HCT116 (cell line): ENCODE data around the gene MYO1G. TPM values are rescaled to one million over a fixed set of nuclear protein-coding genes. Genes with fewer than 3 reads are reported as not detected.

Experiments used
- ATAC-seq: fragments of 200-7000 bp; cut with Tn5 transposase; 2 replicates; pipeline ENCODE4 v1.9.1; 2020; ENCODE audit warnings: mild to moderate bottlenecking, moderate library complexity
- BruUV-seq: library from RNA; stranded (reverse); fragments of 400-500 nt; replicated peaks from 2 replicates; lab custom pipeline; 2021; lab: Mats Ljungman, UMichigan
- CTCF ChIA-PET: fragments of 300-600 bp; sonication (Branson Sonifier 250); formaldehyde crosslinking; loops from one replicate; lab custom pipeline; 2021; ENCODE audit warnings: antibody characterized with exemption; lab: Charles Lee
- POLR2A ChIA-PET: fragments of 300-600, 350-600 bp; sonication (Branson Sonifier 250); formaldehyde crosslinking; loops from one replicate; lab custom pipeline; 2021; ENCODE audit warnings: antibody characterized with exemption; lab: Charles Lee
- RAD21 ChIA-PET, 2 experiments: fragments of 300-600 bp; sonication (Branson Sonifier 250); formaldehyde crosslinking; loops; one replicate each; lab custom pipeline; 2023; ENCODE audit warnings: low total read pairs in 2 of 2; ENCODE audit not compliant: uncharacterized antibody in 2 of 2, unreplicated experiment in 2 of 2, low non-redundant PET in 1 of 2; lab: Charles Lee
- DNase-seq: peaks from one replicate; pipeline ENCODE4 v3.0.0-alpha.2; 2010; ENCODE audit warnings: low read depth, low spot score
- H2AFZ ChIP-seq: fragments of 200-600 bp; shearing (Covaris generic), sonication (generic); 2 replicates; pipeline ENCODE4 v1.6.1; 2017; ENCODE audit warnings: low read depth, mixed run types, mixed read lengths, antibody characterized with exemption, low read length; ENCODE audit not compliant: poor library complexity, severe bottlenecking
- H3K27ac ChIP-seq: 2 replicates; pipeline ENCODE4 v1.5.1; 2012; ENCODE audit warnings: low read depth, low read length
- H3K27me3 ChIP-seq: fragments of 200-600 bp; sonication (generic); 2 replicates; pipeline ENCODE4 v1.6.1; 2016; ENCODE audit warnings: mixed run types, low read length, mixed read lengths; ENCODE audit not compliant: insufficient read depth
- H3K36me3 ChIP-seq, 2 experiments: fragments of 200-500 bp in 1 of 2; fragments of 200-600 bp in 1 of 2; sonication (Bioruptor generic) in 1 of 2; sonication (generic) in 1 of 2; 2 replicates each; pipeline versions ENCODE4 v1.5.1 to v1.6.1; 2014 to 2016; ENCODE audit warnings: low read length in 2 of 2, inconsistent platforms in 1 of 2, mixed read lengths in 1 of 2, mixed run types in 1 of 2; ENCODE audit not compliant: insufficient read depth in 2 of 2, control insufficient read depth in 1 of 2
- H3K4me1 ChIP-seq, 2 experiments: fragments of 200-600 bp in 1 of 2; sonication (generic) in 1 of 2; 2 replicates each; pipeline versions ENCODE4 v1.5.1 to v1.6.1; 2012 to 2017; ENCODE audit warnings: low read length in 2 of 2, inconsistent platforms in 1 of 2, mild to moderate bottlenecking in 1 of 2, mixed read lengths in 1 of 2, mixed run types in 1 of 2, moderate library complexity in 1 of 2; ENCODE audit not compliant: insufficient read depth in 2 of 2, control insufficient read depth in 1 of 2
- H3K4me2 ChIP-seq: fragments of 200-600 bp; sonication (generic); 2 replicates; pipeline ENCODE4 v1.6.1; 2017; ENCODE audit warnings: mixed run types, low read length, mixed read lengths
- H3K4me3 ChIP-seq, 2 experiments: fragments of 200-600 bp in 1 of 2; sonication (generic) in 1 of 2; replicated peaks in 1 of 2; 2 replicates each; pipeline ENCODE4 v1.5.1; 2011 to 2016; ENCODE audit warnings: low read length in 2 of 2, control low read depth in 1 of 2, low read depth in 1 of 2, mild to moderate bottlenecking in 1 of 2, mixed read lengths in 1 of 2, mixed run types in 1 of 2
- H3K79me2 ChIP-seq: fragments of 200-600 bp; sonication (generic); 2 replicates; pipeline ENCODE4 v1.6.1; 2017; ENCODE audit warnings: mild to moderate bottlenecking, mixed run types, low read length, moderate library complexity, mixed read lengths; ENCODE audit not compliant: insufficient read depth
- H3K9ac ChIP-seq: fragments of 200-600 bp; sonication (generic); 2 replicates; pipeline ENCODE4 v1.6.1; 2016; ENCODE audit warnings: low read length, mixed read lengths
- H3K9me2 ChIP-seq: fragments of 200-600 bp; sonication (generic), shearing (Covaris generic); 2 replicates; pipeline ENCODE4 v1.6.1; 2017; ENCODE audit warnings: mixed run types, mild to moderate bottlenecking, moderate library complexity; ENCODE audit not compliant: insufficient read depth
- H3K9me3 ChIP-seq, 2 experiments: fragments of 200-500 bp in 1 of 2; fragments of 200-600 bp in 1 of 2; sonication (Bioruptor generic) in 1 of 2; sonication (generic) in 1 of 2; 2 replicates each; pipeline ENCODE4 v1.6.1; 2014 to 2017; ENCODE audit warnings: low read length in 2 of 2, mixed read lengths in 2 of 2, inconsistent platforms in 1 of 2, low read depth in 1 of 2, mild to moderate bottlenecking in 1 of 2, mixed run types in 1 of 2, moderate library complexity in 1 of 2; ENCODE audit not compliant: control insufficient read depth in 1 of 2, insufficient read depth in 1 of 2
- H4K20me1 ChIP-seq: fragments of 200-600 bp; sonication (generic), shearing (Covaris generic); 2 replicates; pipeline ENCODE4 v1.6.1; 2017; ENCODE audit warnings: mixed run types, mild to moderate bottlenecking, moderate library complexity; ENCODE audit not compliant: insufficient read depth
- CEBPB ChIP-seq: IDR thresholded peaks from 2 replicates; pipeline ENCODE4 v1.6.1; 2012; ENCODE audit warnings: low read depth
- EGR1 ChIP-seq: IDR thresholded peaks from 2 replicates; pipeline ENCODE4 v1.6.1; 2012; ENCODE audit warnings: low read depth
- JUND ChIP-seq: IDR thresholded peaks from 2 replicates; pipeline ENCODE4 v1.6.1; 2012
- POLR2A ChIP-seq: IDR thresholded peaks from 2 replicates; pipeline ENCODE4 v1.7.0; 2011; ENCODE audit warnings: borderline replicate concordance; ENCODE audit not compliant: insufficient read depth, insufficient read length; ENCODE audit errors: extremely low read depth
- REST ChIP-seq: IDR thresholded peaks from 2 replicates; pipeline ENCODE4 v1.6.1; 2012; ENCODE audit warnings: low read depth
- SIN3A ChIP-seq: IDR thresholded peaks from 2 replicates; pipeline ENCODE4 v1.6.1; 2012; ENCODE audit warnings: low read depth
- SRF ChIP-seq: IDR thresholded peaks from 2 replicates; pipeline ENCODE4 v1.6.1; 2012; ENCODE audit warnings: low read depth
- TCF7L2 ChIP-seq: IDR thresholded peaks from 2 replicates; pipeline ENCODE4 v1.7.0; 2011; ENCODE audit warnings: borderline replicate concordance, inconsistent platforms; ENCODE audit not compliant: insufficient read depth, insufficient read length; ENCODE audit errors: extremely low read depth
- YY1 ChIP-seq: IDR thresholded peaks from 2 replicates; pipeline ENCODE4 v1.6.1; 2011; ENCODE audit warnings: low read length, low read depth, moderate library complexity, mild to moderate bottlenecking; ENCODE audit not compliant: insufficient replicate concordance; ENCODE audit errors: extremely low read depth
- ZBTB33 ChIP-seq: IDR thresholded peaks from 2 replicates; pipeline ENCODE4 v1.6.1; 2011; ENCODE audit warnings: mild to moderate bottlenecking, low read length, moderate library complexity; ENCODE audit not compliant: insufficient replicate concordance; ENCODE audit errors: extremely low read depth
- ZNF274 ChIP-seq: fragments of 200-500 bp; sonication (Bioruptor generic); IDR thresholded peaks from 2 replicates; pipeline ENCODE4 v1.6.1; 2014; ENCODE audit warnings: mild to moderate bottlenecking, low read depth, low read length, inconsistent platforms
- intact Hi-C: fragments of 100-400 bp; cut with micrococcal nuclease; formaldehyde crosslinking; loops from 2 replicates; pipeline ENCODE4 v1.10.0; 2022
- total RNA-seq: library from RNA; stranded (reverse); gene quantifications from one replicate; pipeline ENCODE4 v1.2.1, GENCODE V29; 2021; ENCODE audit not compliant: unreplicated experiment

MYO1G gene
- total RNA-seq, 1 experiment from 2014 or later: 0.74 TPM

- no peak for TF ChIP-seq SIN3A
Measured at GRCh38 chr7:44972562-44972961, 6.3 kb downstream of the MYO1G start (continued).

GRCh38 chr7:44971902-44972441, 6.8 kb downstream of the MYO1G start:
- no peak for DNase-seq
- Histone ChIP-seq H3K27me3 (no peaks in the 10 kb centered on the region), H3K4me2 (no peak overlapping the region), H3K9ac (no peak overlapping the region), H3K4me3 (no peak overlapping the region), H3K79me2 (no peaks in the 10 kb centered on the region), H3K27ac (no peak overlapping the region), H2AFZ (no peak overlapping the region), H3K36me3 (no peaks in the 10 kb centered on the region), H3K9me2 (no peaks in the 10 kb centered on the region), H3K4me1 (peaks cover 2 to 4% of the 10 kb centered on the region in 2 experiments; a peak in 2 of 4 replicates), H3K9me3 (no peaks in the 10 kb centered on the region), H4K20me1 (no peaks in the 10 kb centered on the region)
- ChIA-PET RAD21 (no interaction called here), CTCF (interaction anchor here (3.2 kb wide), 1 partner anchor 165 kb away, joined by 114 read pairs; no protein-coding TSS in a partner anchor), POLR2A (interaction anchor here (1.3 kb wide), 2 partner anchors 11 to 164 kb away, joined by 3 to 5 read pairs; no protein-coding TSS in a partner anchor)
- intact Hi-C loops: no loop called here
- no peak for ATAC-seq
- TF ChIP-seq JUND: no peak
- no peak for TF ChIP-seq ZBTB33
- TF ChIP-seq REST: no peak
- no peak for TF ChIP-seq TCF7L2
- TF ChIP-seq EGR1: no peak
- no peak for TF ChIP-seq POLR2A
- TF ChIP-seq ZNF274: no peak
- no peak for TF ChIP-seq SRF
- TF ChIP-seq YY1: no peak
- TF ChIP-seq CEBPB: no peak
- no TSS peak for BruUV-seq
